GM06990 (cell line): ENCODE measurements around the gene DHX36.

ENCODE experiments used
- DNase-seq: peaks from one replicate; pipeline ENCODE4 v3.0.0-alpha.2; 2011; ENCODE audit not compliant: insufficient read length; ENCODE audit errors: extremely low read depth
- H3K27me3 ChIP-seq: replicated peaks from 2 replicates; pipeline ENCODE4 v1.6.0; 2011; ENCODE audit warnings: low read length; ENCODE audit not compliant: control insufficient read depth, insufficient read depth
- H3K36me3 ChIP-seq: 2 replicates; pipeline ENCODE4 v1.5.1; 2011; ENCODE audit warnings: low read length; ENCODE audit not compliant: control insufficient read depth, insufficient read depth
- H3K4me3 ChIP-seq: replicated peaks from 2 replicates; pipeline ENCODE4 v1.5.1; 2011; ENCODE audit warnings: low read depth, mild to moderate bottlenecking, control low read depth, low read length
- TF ChIP-seq, protein P1 (sequence below): IDR thresholded peaks from 2 replicates; pipeline ENCODE4 v1.5.1; 2011; ENCODE audit warnings: low read length, control low read depth, mild to moderate bottlenecking, inconsistent platforms; ENCODE audit not compliant: insufficient read depth, poor library complexity, severe bottlenecking

Gene DHX36

DNA sequence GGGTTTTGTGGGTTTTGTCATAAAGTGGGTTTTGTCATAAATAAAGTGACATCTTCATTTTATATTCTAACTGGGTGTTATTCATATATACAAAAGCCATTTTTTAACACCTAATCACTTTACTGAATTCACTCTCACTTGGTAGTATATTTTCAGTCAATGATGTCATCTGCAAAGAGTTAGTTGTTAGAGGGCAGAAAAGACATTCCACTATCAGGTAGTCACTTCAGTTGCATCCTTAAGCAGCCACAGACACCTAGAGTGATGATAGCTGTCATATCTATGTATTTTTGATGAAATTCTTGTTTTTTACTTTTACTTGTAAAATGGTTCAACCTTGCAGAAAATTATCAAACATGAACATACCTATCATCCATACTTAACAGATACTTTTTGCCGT, 89.0 kb downstream of the DHX36 start:
- Histone ChIP-seq H3K4me3 (no peak overlapping the region), H3K27me3 (no peaks in the 10 kb centered on the region), H3K36me3 (no peaks in the 10 kb centered on the region)
- TF ChIP-seq, protein P1, sequence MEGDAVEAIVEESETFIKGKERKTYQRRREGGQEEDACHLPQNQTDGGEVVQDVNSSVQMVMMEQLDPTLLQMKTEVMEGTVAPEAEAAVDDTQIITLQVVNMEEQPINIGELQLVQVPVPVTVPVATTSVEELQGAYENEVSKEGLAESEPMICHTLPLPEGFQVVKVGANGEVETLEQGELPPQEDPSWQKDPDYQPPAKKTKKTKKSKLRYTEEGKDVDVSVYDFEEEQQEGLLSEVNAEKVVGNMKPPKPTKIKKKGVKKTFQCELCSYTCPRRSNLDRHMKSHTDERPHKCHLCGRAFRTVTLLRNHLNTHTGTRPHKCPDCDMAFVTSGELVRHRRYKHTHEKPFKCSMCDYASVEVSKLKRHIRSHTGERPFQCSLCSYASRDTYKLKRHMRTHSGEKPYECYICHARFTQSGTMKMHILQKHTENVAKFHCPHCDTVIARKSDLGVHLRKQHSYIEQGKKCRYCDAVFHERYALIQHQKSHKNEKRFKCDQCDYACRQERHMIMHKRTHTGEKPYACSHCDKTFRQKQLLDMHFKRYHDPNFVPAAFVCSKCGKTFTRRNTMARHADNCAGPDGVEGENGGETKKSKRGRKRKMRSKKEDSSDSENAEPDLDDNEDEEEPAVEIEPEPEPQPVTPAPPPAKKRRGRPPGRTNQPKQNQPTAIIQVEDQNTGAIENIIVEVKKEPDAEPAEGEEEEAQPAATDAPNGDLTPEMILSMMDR, result no peak
- no peak for DNase-seq

DNA sequence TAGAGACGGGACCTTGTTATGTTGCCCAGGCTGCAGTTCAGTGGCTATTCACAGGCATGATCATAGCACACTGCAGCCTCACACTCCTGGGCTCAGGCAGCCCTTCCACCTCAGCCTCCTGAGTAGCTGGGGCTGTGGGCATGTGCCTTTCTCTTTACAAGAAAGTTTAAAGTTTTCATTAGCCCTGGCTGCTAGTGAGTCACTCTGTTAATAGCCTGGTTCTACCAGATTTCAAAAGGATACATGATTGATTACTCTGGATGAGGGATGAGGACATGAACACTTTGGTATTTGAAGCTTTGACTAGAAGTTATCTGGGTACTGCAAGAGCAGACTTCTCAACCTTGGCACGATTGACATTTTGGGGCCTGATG, 95.1 kb downstream of the DHX36 start:
- no peak for DNase-seq
- Histone ChIP-seq H3K27me3 (no peaks in the 10 kb centered on the region), H3K36me3 (no peaks in the 10 kb centered on the region), H3K4me3 (no peak overlapping the region)
- TF ChIP-seq, protein P1, result no peak

DNA sequence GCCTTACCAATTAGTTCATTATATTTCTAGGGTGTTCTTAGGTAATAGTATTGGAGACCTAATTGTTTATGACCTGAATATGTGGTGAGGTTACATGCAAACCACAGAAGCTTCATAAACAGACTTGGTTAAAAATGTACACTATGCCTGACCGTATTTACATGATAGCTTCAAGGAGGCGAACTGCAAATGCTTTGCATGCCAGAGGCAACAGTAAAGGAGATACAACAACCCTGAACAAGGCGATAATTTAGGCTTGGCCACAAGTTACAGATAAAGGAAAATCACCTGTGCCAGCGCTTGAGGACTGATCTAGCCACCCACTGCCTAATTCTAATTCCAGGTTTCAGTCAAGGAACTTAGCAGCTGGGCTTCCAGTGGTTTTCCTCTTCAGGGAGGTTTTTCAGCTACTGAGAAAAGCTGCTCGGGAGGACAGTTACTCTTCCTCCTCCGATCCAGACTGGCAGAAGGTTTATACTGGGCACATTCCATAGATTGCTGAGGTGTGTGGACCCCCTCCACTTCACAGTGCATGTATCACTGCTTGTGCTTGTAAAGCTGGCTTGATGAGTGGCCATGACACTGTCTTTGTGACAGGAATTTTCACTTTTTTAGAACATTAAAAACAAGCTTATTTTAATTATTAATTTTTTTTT, 95.6 kb downstream of the DHX36 start:
- TF ChIP-seq, protein P1, result no peak
- DNase-seq, result no peak

DNA sequence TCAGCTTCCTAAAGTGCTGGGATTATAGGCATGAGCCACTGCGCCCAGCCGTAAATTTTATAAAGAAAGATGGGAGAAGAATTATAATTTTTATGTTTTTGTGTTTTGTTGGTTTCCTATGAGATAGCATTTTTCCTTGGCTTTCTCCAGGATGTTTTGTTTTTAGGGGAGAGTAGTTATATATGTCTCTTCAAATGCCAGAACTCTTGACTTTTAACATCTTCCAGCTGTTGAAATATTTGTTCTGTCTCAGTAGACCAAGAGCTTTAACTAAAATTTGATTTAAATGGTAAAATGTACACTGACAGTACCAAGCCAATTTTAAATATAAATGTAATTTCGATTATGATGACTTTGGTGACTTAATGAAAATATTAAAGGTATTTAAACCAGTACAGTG, 96.8 kb downstream of the DHX36 start:
- TF ChIP-seq, protein P1, result no peak
- DNase-seq, result no peak
- Histone ChIP-seq H3K36me3 (no peaks in the 10 kb centered on the region), H3K4me3 (no peak overlapping the region), H3K27me3 (no peaks in the 10 kb centered on the region)

More for the DNA sequence above, 95.6 kb downstream of the DHX36 start:
- Histone ChIP-seq H3K4me3 (no peak overlapping the region), H3K27me3 (no peaks in the 10 kb centered on the region), H3K36me3 (no peaks in the 10 kb centered on the region)

DNA sequence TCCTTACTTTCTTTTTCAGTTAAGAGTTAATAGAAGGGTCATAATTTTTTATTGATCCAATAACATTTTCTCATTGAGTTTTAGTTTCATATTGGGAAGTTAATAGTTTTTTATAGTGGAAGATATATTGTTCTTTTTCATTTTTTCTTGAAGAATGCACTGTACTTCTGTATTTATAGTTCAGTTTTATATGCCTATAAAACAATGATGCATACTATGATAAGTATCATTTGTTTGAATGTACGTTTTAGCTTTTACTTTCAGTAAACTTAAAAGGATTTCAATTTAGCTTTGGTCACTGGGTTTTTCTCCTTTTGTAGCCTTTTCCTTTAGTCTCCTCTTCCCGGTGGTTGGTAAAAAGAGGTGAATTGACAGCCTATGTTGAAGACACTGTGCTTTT, 98.8 kb downstream of the DHX36 start:
- Histone ChIP-seq H3K36me3 (no peaks in the 10 kb centered on the region), H3K27me3 (no peaks in the 10 kb centered on the region), H3K4me3 (no peak overlapping the region)
- TF ChIP-seq, protein P1, result no peak
- DNase-seq, result no peak

DNA sequence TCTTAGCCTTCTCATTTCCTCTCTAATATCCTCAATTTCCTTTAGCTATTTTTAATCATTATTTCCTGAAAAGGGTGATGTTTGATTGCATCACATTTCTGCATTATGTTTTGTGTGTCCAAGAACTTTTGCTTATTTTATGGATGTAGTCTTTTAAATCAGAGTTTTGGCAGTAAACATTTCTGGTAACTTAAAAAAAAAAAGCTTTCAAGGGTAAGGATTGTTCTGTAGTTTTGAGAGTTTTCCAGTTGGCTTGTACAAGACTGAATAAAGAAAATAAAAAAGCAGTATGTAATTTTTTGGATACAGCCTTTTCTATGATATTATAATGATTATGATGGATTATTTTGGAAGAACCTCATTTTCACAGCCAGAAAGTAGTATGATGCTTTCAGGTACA, 99.4 kb downstream of the DHX36 start:
- H3K36me3 ChIP-seq, result no peaks in the 10 kb centered on the region
- DNase-seq, result no peak
- H3K4me3 ChIP-seq, result no peak overlapping the region
- H3K27me3 ChIP-seq, result no peaks in the 10 kb centered on the region
- TF ChIP-seq, protein P1, result no peak
